ENCODE data around the gene SPATA31C1.
A peak's percentile ranks its signal among the peaks of the same experiment; 100 is the strongest.
"Not testable (repeated sequence)": the region's sequence is repeated elsewhere in the genome, so short reads cannot be mapped to it uniquely, and the experiment has no call there.

Gene SPATA31C1

GRCh38 chr9:87938336-87938735, 20.6 kb downstream of the SPATA31C1 start:
- not testable (repeated sequence) for DNase-seq (ENCODE audit: low spot score)

GRCh38 chr9:87939096-87939495, 21.3 kb downstream of the SPATA31C1 start:
- DNase-seq (ENCODE audit: low spot score) = not testable (repeated sequence)

- DNase-seq (ENCODE audit: low spot score) = no peak
Measured at GRCh38 chr9:87944096-87944495, 26.3 kb downstream of the SPATA31C1 start.

- no peak for DNase-seq (ENCODE audit: low spot score)
Measured at GRCh38 chr9:87944682-87945081, 26.9 kb downstream of the SPATA31C1 start.

GRCh38 chr9:87950296-87950695, 32.5 kb downstream of the SPATA31C1 start:
- no peak for DNase-seq (ENCODE audit: low spot score)

GRCh38 chr9:87950765-87951488, 33.2 kb downstream of the SPATA31C1 start:
- peak; percentile 16 for DNase-seq (ENCODE audit: low spot score)

GRCh38 chr9:87954230-87954629, 36.5 kb downstream of the SPATA31C1 start:
- no peak for DNase-seq (ENCODE audit: low spot score)

GRCh38 chr9:87957839-87958238, 40.1 kb downstream of the SPATA31C1 start:
- DNase-seq (ENCODE audit: low spot score) = no peak

- no peak for DNase-seq (ENCODE audit: low spot score)
Measured at GRCh38 chr9:87958591-87958990, 40.8 kb downstream of the SPATA31C1 start.

GRCh38 chr9:87959916-87960581, 42.3 kb downstream of the SPATA31C1 start:
- no peak for DNase-seq (ENCODE audit: low spot score)

GRCh38 chr9:87963770-87964169, 46.0 kb downstream of the SPATA31C1 start:
- no peak for DNase-seq (ENCODE audit: low spot score)

- no peak for DNase-seq (ENCODE audit: low spot score)
Measured at GRCh38 chr9:87964826-87965225, 47.1 kb downstream of the SPATA31C1 start.

- DNase-seq (ENCODE audit: low spot score) = no peak
Measured at GRCh38 chr9:87968155-87968554, 50.4 kb downstream of the SPATA31C1 start.

- no peak for DNase-seq (ENCODE audit: low spot score)
Measured at GRCh38 chr9:87970602-87971001, 52.8 kb downstream of the SPATA31C1 start.

- no peak for DNase-seq (ENCODE audit: low spot score)
Measured at GRCh38 chr9:87973122-87973521, 55.4 kb downstream of the SPATA31C1 start.

Data from CD4-positive, alpha-beta T cell treated with Interleukin-2 at 100 ng/mL for 4 hours (primary cell).